A549 (cell line): Measurements from ENCODE around the gene SLC35A3.

Source experiments
- FOSB ChIP-seq: fragments of 250-450 bp; sonication (Bioruptor Pico); IDR thresholded peaks from 2 replicates; pipeline ENCODE4 v1.5.0; 2020; ENCODE audit warnings: mild to moderate bottlenecking, moderate library complexity
- MAFK ChIP-seq: fragments of 450-650 bp; IDR thresholded peaks from 2 replicates; pipeline ENCODE4 v1.6.1; 2014; ENCODE audit not compliant: partially characterized antibody
- MYC ChIP-seq: IDR thresholded peaks from 2 replicates; pipeline ENCODE4 v1.6.1; 2012; ENCODE audit warnings: mild to moderate bottlenecking, inconsistent platforms, low read length, improper control_type of control experiment, borderline replicate concordance
- POLR2A ChIP-seq: IDR thresholded peaks from 2 replicates; pipeline ENCODE4 v1.6.1; 2012; ENCODE audit warnings: mild to moderate bottlenecking, low read length
- RFX5 ChIP-seq: fragments of 450-650 bp; IDR thresholded peaks from 2 replicates; pipeline ENCODE4 v1.7.1; 2014; ENCODE audit warnings: antibody characterized with exemption, mild to moderate bottlenecking, moderate library complexity
- TF ChIP-seq, protein P1 (sequence below): fragments of >200 bp; sonication (Bioruptor Twin); formaldehyde crosslinking; IDR thresholded peaks from 3 replicates; pipeline ENCODE4 v1.5.1; 2016
- TF ChIP-seq, protein P2 (sequence below): IDR thresholded peaks from 2 replicates; pipeline ENCODE4 v1.6.1; 2012

DNA sequence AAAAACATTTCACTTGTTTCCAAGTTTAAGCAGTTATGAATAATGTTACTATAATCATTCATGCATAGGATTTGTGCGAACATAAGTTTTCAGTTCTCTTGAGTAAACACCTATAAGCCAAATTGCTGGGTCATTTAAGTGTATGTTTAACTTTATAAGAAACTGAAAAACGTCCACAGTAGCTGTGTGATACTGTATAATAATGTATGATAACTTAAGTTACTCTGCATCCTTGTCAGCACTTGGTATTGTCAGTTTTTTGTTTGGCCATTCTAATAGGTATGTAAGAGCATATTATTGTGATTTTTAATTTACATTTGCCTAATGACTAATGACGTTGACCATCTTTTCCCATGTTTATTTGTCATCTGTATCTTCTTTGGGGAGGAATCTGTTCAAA lies 14.4 kb upstream of the SLC35A3 start:
- TF ChIP-seq, protein P1, sequence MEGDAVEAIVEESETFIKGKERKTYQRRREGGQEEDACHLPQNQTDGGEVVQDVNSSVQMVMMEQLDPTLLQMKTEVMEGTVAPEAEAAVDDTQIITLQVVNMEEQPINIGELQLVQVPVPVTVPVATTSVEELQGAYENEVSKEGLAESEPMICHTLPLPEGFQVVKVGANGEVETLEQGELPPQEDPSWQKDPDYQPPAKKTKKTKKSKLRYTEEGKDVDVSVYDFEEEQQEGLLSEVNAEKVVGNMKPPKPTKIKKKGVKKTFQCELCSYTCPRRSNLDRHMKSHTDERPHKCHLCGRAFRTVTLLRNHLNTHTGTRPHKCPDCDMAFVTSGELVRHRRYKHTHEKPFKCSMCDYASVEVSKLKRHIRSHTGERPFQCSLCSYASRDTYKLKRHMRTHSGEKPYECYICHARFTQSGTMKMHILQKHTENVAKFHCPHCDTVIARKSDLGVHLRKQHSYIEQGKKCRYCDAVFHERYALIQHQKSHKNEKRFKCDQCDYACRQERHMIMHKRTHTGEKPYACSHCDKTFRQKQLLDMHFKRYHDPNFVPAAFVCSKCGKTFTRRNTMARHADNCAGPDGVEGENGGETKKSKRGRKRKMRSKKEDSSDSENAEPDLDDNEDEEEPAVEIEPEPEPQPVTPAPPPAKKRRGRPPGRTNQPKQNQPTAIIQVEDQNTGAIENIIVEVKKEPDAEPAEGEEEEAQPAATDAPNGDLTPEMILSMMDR = no peak
- TF ChIP-seq, protein P2, sequence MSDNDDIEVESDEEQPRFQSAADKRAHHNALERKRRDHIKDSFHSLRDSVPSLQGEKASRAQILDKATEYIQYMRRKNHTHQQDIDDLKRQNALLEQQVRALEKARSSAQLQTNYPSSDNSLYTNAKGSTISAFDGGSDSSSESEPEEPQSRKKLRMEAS = no peak
- TF ChIP-seq RFX5 = no peak
- TF ChIP-seq MAFK = no peak
- no peak for TF ChIP-seq MYC
- TF ChIP-seq POLR2A = no peak
- TF ChIP-seq FOSB (CRISPR knock-in tag) = no peak
